ACC112 (cell line): ENCODE measurements around the gene CDK5RAP1.

Experiments
- H2AFZ ChIP-seq: fragments of 200-600 bp; sonication (generic); one replicate; pipeline ENCODE4 v1.6.0; 2017; ENCODE audit warnings: antibody characterized with exemption, low read length; ENCODE audit not compliant: unreplicated experiment
- H3K27ac ChIP-seq: fragments of 200-600 bp; sonication (generic); 2 replicates; pipeline ENCODE4 v1.5.1; 2014; ENCODE audit warnings: low read depth, mild to moderate bottlenecking, antibody characterized with exemption, low read length, moderate library complexity
- H3K27me3 ChIP-seq: fragments of 200-600 bp; sonication (generic); 2 replicates; pipeline ENCODE4 v1.6.1; 2014; ENCODE audit warnings: mild to moderate bottlenecking, antibody characterized with exemption, low read length, moderate library complexity, mixed read lengths; ENCODE audit not compliant: insufficient read depth
- H3K36me3 ChIP-seq: fragments of 200-600 bp; sonication (generic); 2 replicates; pipeline ENCODE4 v1.6.1; 2016; ENCODE audit warnings: mild to moderate bottlenecking, antibody characterized with exemption, low read length, moderate library complexity, mixed read lengths; ENCODE audit not compliant: insufficient read depth
- H3K4me1 ChIP-seq: fragments of 200-600 bp; sonication (generic); one replicate; pipeline ENCODE4 v1.6.1; 2016; ENCODE audit warnings: low read length, mixed read lengths; ENCODE audit not compliant: insufficient read depth, unreplicated experiment, control insufficient read depth
- H3K4me3 ChIP-seq: fragments of 200-600 bp; sonication (generic); 2 replicates; pipeline ENCODE4 v1.5.1; 2014; ENCODE audit warnings: mild to moderate bottlenecking, low read depth, low read length
- H3K79me2 ChIP-seq: fragments of 200-600 bp; sonication (generic); one replicate; pipeline ENCODE4 v1.6.0; 2016; ENCODE audit warnings: low read length; ENCODE audit not compliant: control insufficient read depth, unreplicated experiment, insufficient read depth

CDK5RAP1 gene

DNA sequence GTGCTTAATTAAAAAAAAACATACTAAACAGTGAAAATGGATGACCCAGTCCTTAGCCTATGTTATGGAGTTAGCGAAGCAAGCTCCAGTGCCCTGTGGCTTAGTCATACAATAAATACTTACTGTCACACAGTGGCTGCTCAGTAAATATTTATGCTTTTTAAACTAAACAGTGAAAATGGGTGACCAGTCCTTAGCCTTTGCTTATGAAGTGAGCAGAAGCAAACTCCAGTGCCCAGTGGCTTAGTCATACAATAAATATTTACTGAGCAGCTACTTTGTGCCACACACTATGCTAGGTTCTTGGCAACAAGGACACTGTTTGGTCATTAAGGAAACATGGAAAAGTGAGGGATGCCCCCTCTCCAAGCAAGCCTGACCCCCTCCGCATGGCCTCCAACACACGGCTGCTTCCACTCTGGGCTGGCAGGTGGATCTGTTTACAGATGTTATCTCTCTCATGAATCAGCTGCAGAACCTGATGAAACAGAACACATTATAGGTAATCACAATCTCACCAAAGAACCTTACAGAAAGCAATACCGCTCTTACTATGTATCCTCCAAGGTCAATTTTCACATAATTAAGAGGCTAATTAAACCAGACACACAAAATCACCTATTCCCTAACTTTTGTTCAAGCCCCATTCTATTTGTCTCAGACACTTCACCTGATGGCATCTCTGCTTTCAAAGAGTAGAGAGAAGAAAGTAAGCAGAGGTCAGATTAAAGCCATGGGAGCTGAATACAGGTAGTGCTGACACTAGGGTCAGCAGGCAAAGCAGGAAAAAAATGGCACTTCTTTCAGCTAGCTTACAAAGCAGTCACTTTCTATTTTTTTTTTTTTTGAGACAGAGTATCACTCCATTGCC, 27.3 kb downstream of the CDK5RAP1 start:
- Histone ChIP-seq H3K36me3 (peaks cover 19% of the 10 kb centered on the region), H3K4me1 (peaks cover 37% of the 10 kb centered on the region), H3K27me3 (no peaks in the 10 kb centered on the region), H3K27ac (peak overlapping the region; percentile 75), H3K79me2 (no peaks in the 10 kb centered on the region), H2AFZ (no peak overlapping the region), H3K4me3 (no peak overlapping the region)

- Histone ChIP-seq H3K4me1 (peaks cover 37% of the 10 kb centered on the region), H3K36me3 (peaks cover 16% of the 10 kb centered on the region)
Measured at GRCh38 chr20:33372993-33373441, 28.3 kb downstream of the CDK5RAP1 start.

DNA sequence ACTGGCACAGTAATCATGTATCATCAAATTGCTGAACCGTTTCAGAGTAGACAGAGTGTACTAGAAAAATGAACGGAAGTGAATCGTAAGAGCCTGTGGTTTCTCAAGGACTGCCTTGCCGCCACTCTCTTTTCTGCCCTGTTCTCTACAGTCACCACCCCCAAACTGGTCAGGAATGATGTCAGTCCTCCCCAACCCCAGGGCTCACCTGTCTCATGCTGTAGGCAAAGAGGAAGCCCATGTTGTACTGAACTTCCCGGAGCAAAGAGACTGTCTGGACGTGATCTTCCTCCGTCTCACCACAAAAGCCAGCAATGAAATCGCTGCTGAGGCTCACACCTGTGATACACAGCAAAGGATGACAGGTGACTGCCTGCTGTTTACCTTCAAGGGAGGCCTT, 31.0 kb downstream of the CDK5RAP1 start:
- Histone ChIP-seq H3K4me1 (peaks cover 37% of the 10 kb centered on the region), H3K27ac (no peak overlapping the region), H3K36me3 (peaks cover 26% of the 10 kb centered on the region), H3K79me2 (no peaks in the 10 kb centered on the region), H3K27me3 (no peaks in the 10 kb centered on the region), H3K4me3 (no peak overlapping the region), H2AFZ (no peak overlapping the region)

More at GRCh38 chr20:33372993-33373441, 28.3 kb downstream of the CDK5RAP1 start:
- Histone ChIP-seq H3K27me3 (no peaks in the 10 kb centered on the region), H2AFZ (no peak overlapping the region), H3K79me2 (no peaks in the 10 kb centered on the region), H3K27ac (peak overlapping the region; percentile 75), H3K4me3 (no peak overlapping the region)

- Histone ChIP-seq H3K27ac (0 out of 2 replicates have a peak overlapping the region, but pooled peaks have one; percentile 3), H3K79me2 (no peaks in the 10 kb centered on the region), H2AFZ (no peak overlapping the region), H3K36me3 (peaks cover 26% of the 10 kb centered on the region), H3K4me1 (peaks cover 11% of the 10 kb centered on the region), H3K4me3 (no peak overlapping the region), H3K27me3 (no peaks in the 10 kb centered on the region)
Measured at GRCh38 chr20:33362898-33363297, 38.4 kb downstream of the CDK5RAP1 start.

- Histone ChIP-seq H3K36me3 (peaks cover 13% of the 10 kb centered on the region; the same call in 1 of the 2 replicates), H3K27me3 (no peaks in the 10 kb centered on the region), H2AFZ (no peak overlapping the region), H3K79me2 (no peaks in the 10 kb centered on the region), H3K4me1 (peaks cover 11% of the 10 kb centered on the region), H3K4me3 (no peak overlapping the region), H3K27ac (no peak overlapping the region)
Measured at GRCh38 chr20:33359399-33360261, 41.7 kb downstream of the CDK5RAP1 start.

DNA sequence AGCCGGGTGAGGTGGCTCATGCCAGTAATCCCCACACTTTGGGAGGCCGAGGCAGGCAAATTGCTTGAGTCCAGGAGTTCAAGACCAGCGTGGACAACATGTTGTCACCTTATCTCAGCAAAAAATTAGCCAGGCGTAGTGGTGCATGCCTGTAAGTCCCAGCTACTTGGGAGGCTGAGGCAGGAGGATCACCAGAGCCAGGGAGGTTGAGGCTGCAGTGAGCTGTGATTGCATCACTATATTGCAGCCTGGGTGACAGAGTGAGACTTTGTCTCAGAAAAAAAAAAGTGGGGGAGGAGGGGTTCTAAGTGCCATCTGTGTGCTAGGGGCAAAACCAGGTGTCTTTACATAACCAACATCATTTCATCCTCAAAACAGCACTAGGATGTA, 48.3 kb downstream of the CDK5RAP1 start:
- H3K27me3 ChIP-seq, result no peaks in the 10 kb centered on the region
- H3K79me2 ChIP-seq, result no peaks in the 10 kb centered on the region
- no peak overlapping the region for H2AFZ ChIP-seq
- H3K27ac ChIP-seq, result no peak overlapping the region
- no peak overlapping the region for H3K4me3 ChIP-seq
- no peaks in the 10 kb centered on the region for H3K4me1 ChIP-seq
- no peaks in the 10 kb centered on the region for H3K36me3 ChIP-seq

- no peaks in the 10 kb centered on the region for H3K27me3 ChIP-seq
- H3K4me3 ChIP-seq, result no peak overlapping the region
- no peaks in the 10 kb centered on the region for H3K4me1 ChIP-seq
- no peaks in the 10 kb centered on the region for H3K79me2 ChIP-seq
- H2AFZ ChIP-seq, result no peak overlapping the region
- no peak overlapping the region for H3K27ac ChIP-seq
- no peaks in the 10 kb centered on the region for H3K36me3 ChIP-seq
Measured at GRCh38 chr20:33352258-33353012, 48.9 kb downstream of the CDK5RAP1 start.

- no peaks in the 10 kb centered on the region for H3K36me3 ChIP-seq
- no peak overlapping the region for H3K4me3 ChIP-seq
- no peaks in the 10 kb centered on the region for H3K27me3 ChIP-seq
- H2AFZ ChIP-seq, result no peak overlapping the region
- no peak overlapping the region for H3K27ac ChIP-seq
- no peaks in the 10 kb centered on the region for H3K4me1 ChIP-seq
- H3K79me2 ChIP-seq, result no peaks in the 10 kb centered on the region
Measured at GRCh38 chr20:33351696-33352095, 49.6 kb downstream of the CDK5RAP1 start.

GRCh38 chr20:33349493-33349892, 51.8 kb downstream of the CDK5RAP1 start:
- H3K4me3 ChIP-seq, result no peak overlapping the region
- no peak overlapping the region for H3K27ac ChIP-seq
- H2AFZ ChIP-seq, result no peak overlapping the region
- no peaks in the 10 kb centered on the region for H3K4me1 ChIP-seq
- H3K79me2 ChIP-seq, result no peaks in the 10 kb centered on the region
- H3K36me3 ChIP-seq, result no peaks in the 10 kb centered on the region
- H3K27me3 ChIP-seq, result no peaks in the 10 kb centered on the region
